NCI-H524 treated with DMSO at 0.1 percent for 48 hours (cell line): ENCODE data around the gene RPS6KA3.
"Not testable (repeated sequence)": the region's sequence is repeated elsewhere in the genome, so short reads cannot be mapped to it uniquely, and the experiment has no call there.

Source experiments
- DNase-seq: peaks from one replicate; lab custom pipeline; 2025; lab: John Stamatoyannopoulos, UW

Gene RPS6KA3

DNA sequence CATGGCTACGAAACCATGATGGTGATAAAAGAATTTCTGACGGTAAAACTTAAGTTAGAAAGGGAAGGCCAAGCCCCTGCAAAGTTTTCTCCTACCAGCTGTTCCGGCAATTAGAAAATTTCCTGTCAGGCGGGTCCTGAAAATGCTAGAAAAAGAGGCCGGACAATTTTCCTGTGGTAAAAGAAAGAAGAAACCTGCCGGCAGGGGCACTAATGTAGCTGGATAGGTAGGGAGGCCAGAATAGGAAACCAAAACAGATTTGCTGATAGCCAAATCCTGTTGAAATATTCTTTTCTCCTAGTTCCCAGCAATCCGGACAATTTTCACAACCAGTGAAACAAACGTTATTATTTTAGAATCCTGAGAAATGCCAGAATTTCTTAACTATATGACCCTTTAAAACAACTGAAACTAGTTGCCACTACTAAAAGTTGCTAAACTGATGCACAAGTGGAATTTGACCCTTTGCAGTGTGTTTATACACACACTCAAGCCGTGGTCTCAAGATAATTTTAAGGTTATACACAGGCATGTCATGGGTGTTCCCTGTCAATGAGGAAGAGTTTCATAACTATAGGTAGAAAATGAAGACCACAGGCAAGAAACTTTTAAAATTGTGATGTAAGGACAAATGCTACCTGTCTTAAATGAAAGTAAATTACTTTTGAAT, 47.7 kb downstream of the RPS6KA3 start:
- DNase-seq: no peak

DNA sequence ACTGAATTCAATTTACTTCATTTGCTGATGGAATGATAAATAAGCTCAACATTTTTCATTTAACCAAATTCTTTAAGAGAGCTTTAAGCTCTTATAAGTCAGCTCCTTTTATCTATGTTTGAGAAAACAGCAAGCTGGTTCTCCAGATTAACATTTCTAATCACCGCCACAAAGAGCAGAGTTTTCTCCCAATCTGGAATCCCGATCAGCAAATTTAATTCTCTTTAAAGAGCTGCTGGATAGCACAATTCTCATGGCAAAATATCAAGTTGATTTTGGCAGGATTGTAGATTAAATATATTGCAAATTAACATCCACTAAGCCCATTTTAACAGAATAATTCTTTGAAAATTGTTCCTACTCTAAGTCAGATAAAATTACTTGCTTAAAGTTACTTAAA, 48.8 kb downstream of the RPS6KA3 start:
- no peak for DNase-seq

DNA sequence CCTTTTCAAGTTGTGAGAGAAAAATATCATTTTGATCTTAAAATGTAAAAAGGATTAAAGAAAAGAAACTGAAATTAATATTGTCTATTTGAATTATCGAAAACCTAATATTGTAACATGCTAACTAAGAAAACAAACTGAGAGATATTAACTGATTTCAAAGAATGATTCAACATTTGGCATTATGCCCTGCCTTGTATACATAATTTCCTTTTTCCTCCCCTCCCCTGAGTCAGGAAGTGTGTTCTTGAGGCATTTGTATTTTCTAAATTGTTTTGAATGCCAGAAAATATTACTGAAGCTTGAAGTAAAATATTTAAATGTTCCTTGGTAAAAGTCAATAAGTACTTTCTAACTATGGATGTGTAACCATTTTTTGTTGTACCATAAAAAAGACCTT, 49.4 kb downstream of the RPS6KA3 start:
- no peak for DNase-seq

- no peak for DNase-seq
These were observed 51.1 kb downstream of the RPS6KA3 start for GRCh38 chrX:20215565-20215964.

- no peak for DNase-seq
These were observed 54.1 kb downstream of the RPS6KA3 start for GRCh38 chrX:20212486-20213089.

DNA sequence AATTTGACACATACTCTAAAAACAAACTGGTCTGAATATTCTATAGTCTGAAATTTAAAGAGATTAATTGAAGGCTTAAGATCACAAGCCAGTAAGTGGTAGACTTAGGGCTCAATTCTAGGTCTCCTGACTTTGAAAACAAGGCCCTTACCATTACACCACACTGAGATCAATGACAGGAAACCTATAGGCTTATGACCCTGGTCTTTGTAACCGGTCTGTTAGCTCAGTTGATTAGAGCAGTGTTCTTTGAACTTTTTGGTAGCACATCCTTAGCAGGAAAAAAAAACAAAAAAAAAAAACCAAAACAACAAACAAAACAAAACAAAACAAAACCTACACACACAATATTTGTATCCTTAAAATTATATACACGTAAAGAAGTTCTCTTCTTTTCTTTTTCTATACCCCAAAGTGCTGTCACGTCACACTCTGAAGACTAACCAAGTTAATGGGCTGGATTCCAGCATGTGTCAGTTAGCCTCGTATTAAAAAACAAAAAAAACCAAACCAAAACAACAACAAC, 55.4 kb downstream of the RPS6KA3 start:
- no peak for DNase-seq

DNA sequence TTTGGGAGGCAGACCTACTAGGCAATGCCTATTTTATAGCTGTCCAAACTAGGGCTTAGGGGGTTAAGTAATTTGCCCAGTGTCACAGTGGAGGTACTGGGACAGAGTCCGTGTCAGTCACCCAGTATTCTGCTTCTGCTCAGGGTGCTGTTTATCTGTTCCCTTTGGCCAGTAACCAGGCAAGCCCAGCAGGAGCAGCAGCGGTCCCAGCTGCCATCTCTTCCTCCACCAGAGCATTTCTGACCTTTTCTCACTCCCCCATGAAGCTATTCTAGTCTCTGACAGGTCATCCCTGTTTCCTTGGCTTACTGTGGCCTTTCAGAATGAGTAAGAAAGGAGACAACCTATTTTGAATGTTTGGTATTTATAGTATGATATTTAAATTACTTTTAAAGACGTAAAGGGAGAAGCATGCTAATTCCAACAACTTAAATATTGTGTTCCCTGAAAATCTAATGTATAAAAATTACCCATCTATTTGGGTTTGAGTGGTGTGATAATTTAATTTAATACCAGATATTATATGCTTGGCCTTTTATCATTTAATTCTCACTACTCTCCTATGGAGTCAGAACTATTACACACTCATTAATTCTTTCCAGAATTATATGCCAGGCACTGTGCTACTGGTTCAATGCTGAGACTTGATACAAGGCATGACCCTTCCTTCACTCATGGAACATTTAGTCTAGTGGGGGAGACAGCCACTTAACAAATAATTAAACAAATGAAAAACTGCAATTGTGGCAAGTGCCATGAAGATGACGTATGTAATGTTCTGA, 60.6 kb downstream of the RPS6KA3 start:
- no peak for DNase-seq

DNA sequence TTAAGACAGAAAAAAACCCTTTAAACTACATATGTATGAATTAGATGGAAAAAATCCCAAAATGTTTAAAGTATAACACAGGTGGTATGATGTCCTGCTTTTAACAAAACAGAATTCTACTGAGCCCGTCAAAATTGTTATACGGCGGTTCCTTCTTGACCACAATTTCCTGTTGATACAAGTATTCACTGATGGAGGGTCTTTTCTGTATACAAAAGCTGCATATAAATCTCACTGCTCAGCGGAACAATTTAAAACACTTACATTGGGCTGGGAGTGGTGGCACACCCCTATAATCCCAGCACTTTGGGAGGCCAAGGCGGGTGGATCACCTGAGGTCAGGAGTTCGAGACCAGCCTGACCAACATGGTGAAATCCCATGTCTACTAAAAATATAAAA, 62.4 kb downstream of the RPS6KA3 start:
- DNase-seq: no peak

GRCh38 chrX:20197641-20198210, 69.0 kb downstream of the RPS6KA3 start:
- DNase-seq: no peak

GRCh38 chrX:20189171-20189570, 77.5 kb downstream of the RPS6KA3 start:
- DNase-seq: no peak

GRCh38 chrX:20181598-20182329, 84.9 kb downstream of the RPS6KA3 start:
- no peak for DNase-seq

DNA sequence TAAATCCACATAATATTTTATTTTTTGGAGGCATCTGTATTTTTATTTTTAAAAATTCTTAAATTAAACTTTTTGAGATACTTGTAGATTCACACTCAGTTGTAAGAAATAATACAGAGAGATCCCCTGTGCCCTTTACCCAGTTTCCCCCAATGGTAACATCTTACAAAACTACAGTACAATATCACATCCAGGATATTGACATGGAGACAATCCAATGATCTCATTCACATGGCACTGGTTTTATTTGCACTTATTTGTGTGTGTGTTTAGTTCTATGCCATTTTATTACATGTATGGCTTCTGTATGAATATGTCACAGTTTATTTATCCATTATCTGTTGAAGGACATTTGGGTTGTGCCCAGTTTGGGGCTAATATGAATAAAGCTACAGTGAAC, 89.6 kb downstream of the RPS6KA3 start:
- DNase-seq: no peak

DNA sequence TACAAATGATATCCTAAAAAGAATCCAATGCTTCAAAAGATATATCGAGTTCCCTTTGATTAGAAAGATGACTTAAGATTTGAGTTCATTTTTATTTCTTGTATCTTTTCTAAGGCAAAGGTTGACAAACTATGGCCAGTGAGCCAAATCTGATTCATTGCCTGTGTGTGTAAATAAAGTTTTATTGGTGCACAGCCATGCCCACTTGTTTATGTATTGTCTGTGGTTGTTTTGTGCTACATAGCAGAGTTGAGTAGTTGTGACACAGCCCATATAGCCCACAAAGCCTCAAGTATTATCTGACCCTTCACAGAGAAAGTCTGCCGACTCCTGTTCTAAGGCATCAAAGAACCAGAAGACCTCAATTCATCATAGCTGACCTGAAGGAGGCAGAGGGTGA, 92.9 kb downstream of the RPS6KA3 start:
- DNase-seq: no peak

- no peak for DNase-seq
These were observed 93.4 kb downstream of the RPS6KA3 start for GRCh38 chrX:20173313-20173712.

- DNase-seq: no peak
These were observed 94.8 kb downstream of the RPS6KA3 start for GRCh38 chrX:20171887-20172286.

- DNase-seq: not testable (repeated sequence)
These were observed 104.2 kb downstream of the RPS6KA3 start for GRCh38 chrX:20162516-20162915.

DNA sequence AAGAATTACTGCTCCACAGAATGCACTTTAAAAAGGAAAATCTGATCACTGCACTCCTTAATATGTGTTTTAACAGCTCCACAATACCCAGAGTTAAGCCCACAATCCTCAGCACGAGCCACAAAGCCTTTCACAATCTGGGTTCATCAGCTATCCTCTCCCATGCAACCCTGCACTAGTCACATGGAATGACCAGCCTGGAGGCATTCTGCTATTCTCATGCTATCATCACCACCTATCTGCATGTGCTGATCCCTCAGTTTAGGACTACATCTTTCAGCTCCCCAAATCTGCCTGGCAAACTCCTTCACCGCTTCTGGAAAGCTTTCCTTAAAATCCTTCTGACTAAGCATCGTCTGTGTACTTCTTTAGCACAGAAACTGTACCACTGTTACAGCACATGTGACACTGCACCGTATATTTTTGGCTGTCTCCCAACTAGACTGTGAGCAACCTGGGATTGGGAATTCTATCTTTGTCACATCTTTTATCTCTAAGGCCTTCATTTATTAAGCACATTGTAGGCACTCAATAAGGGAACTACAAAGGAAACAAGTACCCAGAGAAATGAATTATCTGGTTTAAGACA, 106.8 kb downstream of the RPS6KA3 start:
- DNase-seq: no peak

DNA sequence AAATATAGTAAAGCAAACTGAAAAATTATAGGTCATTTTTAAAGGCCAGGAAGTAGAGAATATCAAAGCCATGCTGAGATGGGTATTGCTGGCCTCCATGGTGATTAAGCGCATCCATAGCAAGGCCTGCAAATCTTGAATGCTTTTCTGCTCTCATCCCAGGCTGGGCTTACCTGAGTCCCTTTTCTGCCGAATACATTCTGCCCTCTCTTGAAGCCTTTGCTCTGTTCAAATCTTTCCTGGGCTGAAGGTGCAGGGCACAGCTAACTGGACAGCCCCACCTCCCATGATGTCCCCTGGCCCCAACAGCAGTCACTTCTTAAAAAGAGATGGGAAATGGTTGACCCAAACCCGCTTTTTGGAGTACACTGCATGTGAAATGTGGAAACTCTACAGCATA, 115.0 kb downstream of the RPS6KA3 start:
- no peak for DNase-seq

GRCh38 chrX:20149326-20149725, 117.4 kb downstream of the RPS6KA3 start:
- DNase-seq: no peak

DNA sequence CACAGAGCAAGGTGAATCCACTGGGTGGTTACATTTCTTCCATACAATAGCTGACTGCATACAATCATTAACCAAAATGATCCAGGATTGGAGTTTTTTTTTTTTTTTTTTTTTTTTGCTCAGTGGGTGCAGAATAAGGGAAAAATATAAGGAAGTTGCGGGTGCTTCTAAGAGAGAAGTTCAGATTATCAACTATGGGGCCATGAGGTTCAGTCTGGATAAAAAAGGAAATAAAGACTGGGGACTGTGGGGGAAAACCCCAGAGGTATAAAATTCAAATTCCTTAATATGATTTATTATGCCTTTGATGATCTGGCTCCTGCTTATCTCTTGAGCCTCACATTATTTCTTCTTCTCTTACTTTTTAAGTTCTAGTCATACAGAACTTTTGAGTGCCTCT, 119.1 kb downstream of the RPS6KA3 start:
- no peak for DNase-seq

DNA sequence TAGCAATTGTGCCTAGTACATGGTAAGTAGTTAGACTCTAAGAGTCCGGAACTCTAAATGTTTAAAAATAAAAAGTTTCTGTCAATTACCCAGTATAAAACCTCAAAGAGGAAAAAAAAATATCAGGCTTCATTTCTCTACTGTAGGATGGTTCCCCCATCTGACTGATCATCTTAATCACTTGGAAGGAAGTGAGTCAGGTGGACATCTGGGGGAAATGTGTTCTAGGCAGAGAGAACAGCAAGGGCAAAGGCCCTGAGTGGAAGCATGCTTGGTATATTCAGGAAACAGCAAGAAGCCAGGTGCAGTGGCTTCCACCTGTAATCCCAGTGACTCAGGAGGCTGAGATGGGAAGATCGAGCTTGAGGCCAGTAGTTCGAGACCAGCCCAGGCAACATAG, 122.2 kb downstream of the RPS6KA3 start:
- DNase-seq: no peak

- no peak for DNase-seq
These were observed 123.1 kb downstream of the RPS6KA3 start for GRCh38 chrX:20143561-20143960.
